GM19351 (cell line): ENCODE results near the gene TUT7.

Source experiments
- ATAC-seq: cut with Tn5 transposase; IDR thresholded peaks from one replicate; pipeline ENCODE4 v1.9.1; 2021; ENCODE audit warnings: mild to moderate bottlenecking, moderate library complexity; ENCODE audit not compliant: unreplicated experiment

Gene TUT7

GRCh38 chr9:86259557-86259956, 94.7 kb downstream of the TUT7 start, which contains the start of gene C9orf153:
C9orf153 (minus strand) TSS chr9:86259657; CDS start chr9:86229603, 30,054 bp downstream.
- ATAC-seq: no peak

GRCh38 chr9:86257391-86257790, 96.8 kb downstream of the TUT7 start:
- no peak for ATAC-seq

GRCh38 chr9:86256653-86257052, 97.6 kb downstream of the TUT7 start:
- no peak for ATAC-seq

- ATAC-seq: no peak
Observed at GRCh38 chr9:86253577-86253976, 100.6 kb downstream of the TUT7 start.

- no peak for ATAC-seq
Observed at GRCh38 chr9:86252870-86253269, 101.3 kb downstream of the TUT7 start.

GRCh38 chr9:86250123-86250522, 104.1 kb downstream of the TUT7 start:
- no peak for ATAC-seq

- no peak for ATAC-seq
Observed at GRCh38 chr9:86248746-86249145, 105.5 kb downstream of the TUT7 start.

- peak; percentile 88 for ATAC-seq
Observed at GRCh38 chr9:86246752-86247161, 107.5 kb downstream of the TUT7 start.

- ATAC-seq: no peak
Observed at GRCh38 chr9:86242071-86242470, 112.1 kb downstream of the TUT7 start.

GRCh38 chr9:86241216-86241615, 113.0 kb downstream of the TUT7 start:
- ATAC-seq: no peak

GRCh38 chr9:86238861-86239770, 115.1 kb downstream of the TUT7 start:
- ATAC-seq: no peak
